Measurements from ENCODE around the gene C4orf17. TPM values are rescaled to one million over a fixed set of nuclear protein-coding genes. Genes with fewer than 3 reads are reported as not detected.

C4orf17 gene
- total RNA-seq, 1 experiment from 2014 or later, result not detected

Other genes starting within 250 kb of the C4orf17 start
- not detected in 2 replicates for gene ADH1A, start 220.0 kb upstream of the C4orf17 start, total RNA-seq (2014; rRNA removed; shearing (Covaris generic))
- not detected in 2 replicates for gene ADH1B, start 189.6 kb upstream of the C4orf17 start, total RNA-seq (2014; rRNA removed; shearing (Covaris generic))
- 0.06 and 1.6 TPM in 2 replicates for gene ADH1C, start 158.3 kb upstream of the C4orf17 start, total RNA-seq (2014; rRNA removed; shearing (Covaris generic))
- not detected in 2 replicates for gene ADH7, start 75.7 kb upstream of the C4orf17 start, total RNA-seq (2014; rRNA removed; shearing (Covaris generic))
- gene TRMT10A, start 53.0 kb downstream of the C4orf17 start, total RNA-seq (2014; rRNA removed; shearing (Covaris generic)), result 5.5 TPM in 2 replicates
- gene MTTP, start 63.8 kb downstream of the C4orf17 start, total RNA-seq (2014; rRNA removed; shearing (Covaris generic)), result 0.23 and 0.31 TPM in 2 replicates
- 0.04 TPM in 1 of 2 replicates, not detected in the other for gene C4orf54, start 146.8 kb downstream of the C4orf17 start, total RNA-seq (2014; rRNA removed; shearing (Covaris generic))

All from H4 (cell line).